HepG2 (cell line): ENCODE results near the gene MTMR3. TPM values are rescaled to one million over a fixed set of nuclear protein-coding genes. Genes with fewer than 3 reads are reported as not detected.

Experiments
- ATAC-seq: fragments of 200-7000 bp; cut with Tn5 transposase; 3 replicates; pipeline ENCODE4 v1.9.1; 2020; ENCODE audit warnings: mild to moderate bottlenecking, moderate library complexity
- BruUV-seq: library from RNA; stranded (reverse); fragments of 400-500 nt; replicated peaks from 2 replicates; lab custom pipeline; 2021; lab: Mats Ljungman, UMichigan
- CTCF ChIA-PET: fragments of 300-600 bp; formaldehyde crosslinking; extraction: SDS; loops from one replicate; lab custom pipeline; 2021; ENCODE audit warnings: low total read pairs, inconsistent platforms, low intra/inter-chr PET ratio; lab: Yijun Ruan, JAX
- POLR2A ChIA-PET: fragments of 350-600 bp; sonication (Branson Sonifier 250); formaldehyde crosslinking; loops from one replicate; lab custom pipeline; 2020; ENCODE audit warnings: antibody characterized with exemption, inconsistent platforms; lab: Yijun Ruan, JAX
- DNase-seq: peaks from one replicate; pipeline ENCODE4 v3.0.0-alpha.2; 2015; ENCODE audit warnings: low spot score
- FAIRE-seq: peaks from 3 replicates; lab custom pipeline; 2011; peaks lifted over from hg19 to GRCh38; lab: Jason Lieb, UNC
- H2AFZ ChIP-seq: one replicate; pipeline ENCODE4 v1.6.1; 2011; ENCODE audit warnings: low read length, inconsistent platforms
- H3K27ac ChIP-seq: fragments of 300-600 bp; 3 replicates; pipeline ENCODE4 v1.8.0; 2011; ENCODE audit warnings: mixed run types, mild to moderate bottlenecking, mixed read lengths, low read length, inconsistent platforms; ENCODE audit not compliant: insufficient read depth; ENCODE audit errors: extremely low read length
- H3K27me3 ChIP-seq, 2 experiments: fragments of 200-600 bp in 1 of 2; 2 replicates in 1 of 2; 3 replicates in 1 of 2; pipeline versions ENCODE4 v1.6.0 to v1.8.0; 2011; ENCODE audit warnings: low read length in 2 of 2, mild to moderate bottlenecking in 2 of 2, moderate library complexity in 2 of 2, inconsistent platforms in 1 of 2; ENCODE audit not compliant: insufficient read depth in 2 of 2, control insufficient read depth in 1 of 2
- H3K36me3 ChIP-seq, 2 experiments: fragments of 200-600 bp in 1 of 2; replicated peaks in 1 of 2; 2 replicates in 1 of 2; 3 replicates in 1 of 2; pipeline versions ENCODE4 v1.5.1 to v1.8.0; 2011; ENCODE audit warnings: low read length in 2 of 2, inconsistent platforms in 1 of 2; ENCODE audit not compliant: insufficient read depth in 2 of 2, control insufficient read depth in 1 of 2
- H3K4me1 ChIP-seq: 2 replicates; pipeline ENCODE4 v1.5.1; 2012; ENCODE audit warnings: low read length, inconsistent platforms; ENCODE audit not compliant: insufficient read depth
- H3K4me2 ChIP-seq: 2 replicates; pipeline ENCODE4 v1.6.0; 2011; ENCODE audit warnings: low read depth, low read length, inconsistent platforms
- H3K4me3 ChIP-seq, 3 experiments: fragments of 200-600 bp in 1 of 3; sonication (generic), shearing (Covaris generic) in 1 of 3; replicated peaks in 1 of 3; 2 replicates each; pipeline ENCODE4 v1.5.1; 2011 to 2016; ENCODE audit warnings: low read length in 3 of 3, inconsistent platforms in 2 of 3, low read depth in 2 of 3, mild to moderate bottlenecking in 2 of 3, control low read depth in 1 of 3, mixed read lengths in 1 of 3; ENCODE audit not compliant: insufficient read depth in 1 of 3
- H3K79me2 ChIP-seq: one replicate; pipeline ENCODE4 v1.6.1; 2011; ENCODE audit warnings: low read length, inconsistent platforms; ENCODE audit not compliant: insufficient read depth
- H3K9ac ChIP-seq: 2 replicates; pipeline ENCODE4 v1.6.0; 2011; ENCODE audit warnings: mild to moderate bottlenecking, low read depth, low read length, inconsistent platforms; ENCODE audit not compliant: insufficient read depth
- H3K9me3 ChIP-seq: 2 replicates; pipeline ENCODE4 v1.5.1; 2012; ENCODE audit warnings: mild to moderate bottlenecking, low read length
- H4K20me1 ChIP-seq: 2 replicates; pipeline ENCODE4 v1.6.0; 2011; ENCODE audit warnings: inconsistent platforms, mild to moderate bottlenecking, low read length, moderate library complexity; ENCODE audit not compliant: insufficient read depth
- HMGXB4 ChIP-seq, 2 experiments: sonication (generic) in 1 of 2; formaldehyde crosslinking in 1 of 2; IDR thresholded peaks; 2 replicates each; pipeline versions ENCODE4 v1.4.0 to v1.6.1; 2018 to 2020; ENCODE audit warnings: missing genetic modification reagents in 2 of 2, borderline replicate concordance in 1 of 2, low read depth in 1 of 2, mild to moderate bottlenecking in 1 of 2, missing biosample characterization in 1 of 2
- ISX ChIP-seq: sonication (generic); formaldehyde crosslinking; conservative IDR thresholded peaks from 2 replicates; pipeline ENCODE4 v1.5.0; 2020; ENCODE audit warnings: missing genetic modification reagents
- MEIS2 ChIP-seq: sonication (generic); formaldehyde crosslinking; IDR thresholded peaks from 2 replicates; pipeline ENCODE4 v1.9.0; 2021; ENCODE audit warnings: mild to moderate bottlenecking, missing genetic modification reagents
- MYNN ChIP-seq: sonication (generic); formaldehyde crosslinking; IDR thresholded peaks from 2 replicates; pipeline ENCODE4 v1.4.0; 2020; ENCODE audit warnings: mild to moderate bottlenecking, low read depth, missing genetic modification reagents
- NCOR1 ChIP-seq: fragments of 200-600 bp; sonication (generic); IDR thresholded peaks from 2 replicates; pipeline ENCODE4 v1.7.0; 2017; ENCODE audit warnings: antibody characterized with exemption, low read length, borderline replicate concordance
- NR2C2 ChIP-seq: sonication (generic); formaldehyde crosslinking; IDR thresholded peaks from 2 replicates; pipeline ENCODE4 v1.4.0; 2020; ENCODE audit warnings: missing genetic modification reagents, mild to moderate bottlenecking, moderate library complexity, borderline replicate concordance
- NR2F6 ChIP-seq, 2 experiments: IDR thresholded peaks; 2 replicates each; pipeline ENCODE4 v1.6.1; 2016; ENCODE audit warnings: antibody characterized with exemption in 1 of 2, mild to moderate bottlenecking in 1 of 2
- ZNF343 ChIP-seq: sonication (generic); formaldehyde crosslinking; IDR thresholded peaks from 2 replicates; pipeline ENCODE4 v1.4.0; 2020; ENCODE audit warnings: mild to moderate bottlenecking, missing genetic modification reagents
- ZNF678 ChIP-seq: sonication (generic); formaldehyde crosslinking; IDR thresholded peaks from 2 replicates; pipeline ENCODE4 v1.4.0; 2020; ENCODE audit warnings: mild to moderate bottlenecking, missing genetic modification reagents
- WGBS: methylation state at CpG from one replicate; pipeline ENCODE4 v1.1.6; 2017; ENCODE audit warnings: low lambda C conversion rate; 5-methylcytosine and 5-hydroxymethylcytosine counted together
- in situ Hi-C: cut with HindIII; loops from 2 replicates; pipeline ENCODE4 v1.10.0; 2017; ENCODE audit warnings: low pct_unique_long_range_greater_than_20kb; ENCODE audit not compliant: extremely low pct_ligation_motif_present
- intact Hi-C: fragments of 100-400 bp; cut with micrococcal nuclease; formaldehyde crosslinking; loops from one replicate; pipeline ENCODE4 v1.10.0; 2022; ENCODE audit not compliant: unreplicated experiment
- polyA plus RNA-seq, 8 experiments: library from polyadenylated mRNA; depleted of rRNA in 3 of 8; stranded (reverse) in 7 of 8; unstranded in 1 of 8; fragments of >200 nt; fragmentation: Illumina TruSeq in 4 of 8; extraction: Trizol in 4 of 8; gene quantifications; 2 replicates each; pipeline versions ENCODE4 v1.2.1 to v1.2.3, GENCODE V29; 2011 to 2016; ENCODE audit warnings: low read depth in 4 of 8, missing spikeins in 1 of 8, mixed read lengths in 1 of 8; ENCODE audit not compliant: insufficient read depth in 1 of 8
- total RNA-seq, 5 experiments: library from RNA; depleted of rRNA; stranded (reverse); fragments of >200 nt; fragmentation: Illumina TruSeq; extraction: Trizol; gene quantifications; 2 replicates each; pipeline ENCODE4 v1.2.3, GENCODE V29; 2016; ENCODE audit warnings: low read depth in 1 of 5

Gene MTMR3
- total and polyA plus RNA-seq, 2 of the 13 experiments (the other 11 are each of a cell fraction or from before 2014, with no cell fraction given), result 12.6 to 24.8 TPM

- peak; percentile 51 for ATAC-seq
- H2AFZ ChIP-seq, result no peak overlapping the region
- no TSS peak for BruUV-seq
- H3K36me3 ChIP-seq, result no peaks in the 10 kb centered on the region
- H3K4me2 ChIP-seq, result peak overlapping the region; percentile 72
- intact Hi-C loops (loop anchor here (2.0 to 10.0 kb wide), 2 partner anchors 111 to 117 kb away; partner anchors contain the start of genes UQCR10 and ZMAT5), in situ Hi-C loops (no loop called here)
- H3K9me3 ChIP-seq, result no peaks in the 10 kb centered on the region
- ChIA-PET POLR2A (interaction anchor here (0.6 to 2.5 kb wide), 12 partner anchors 11 to 121 kb away, joined by 3 to 19 read pairs (median 4); partner anchors contain the start of gene ASCC2), CTCF (interaction anchor here (1.1 to 1.3 kb wide), 2 partner anchors 122 to 258 kb away, joined by 3 to 5 read pairs; no protein-coding TSS in a partner anchor)
- peak overlapping the region; percentile 73 to 95 (median 79) for H3K4me3 ChIP-seq
- DNase-seq, result no peak
- peaks cover 49% of the 10 kb centered on the region for H3K79me2 ChIP-seq
- TF ChIP-seq NR2F6 (IDR thresholded peaks at IDR 0.05) (peak; percentile 48; the same call in 1 of the 2 replicates), NR2F6 (CRISPR knock-in tag; IDR thresholded peaks at IDR 0.05) (no peak), MEIS2 (0 out of 2 replicates have a peak, but pooled peaks have one; percentile 2), NCOR1 (no peak), MYNN (CRISPR knock-in tag) (no peak), ISX (CRISPR knock-in tag) (0 out of 2 replicates have a peak, but pooled peaks have one; percentile 1), NR2C2 (CRISPR knock-in tag) (peak; percentile 57; the same call in 1 of the 2 replicates), ZNF343 (CRISPR knock-in tag) (no peak), ZNF678 (CRISPR knock-in tag) (peak; percentile 8; the same call in 1 of the 2 replicates), HMGXB4 (CRISPR knock-in tag; IDR thresholded peaks at IDR 0.05; ENCODE audit: borderline replicate concordance in 1 of 2, low read depth in 1 of 2) (0 out of 4 replicates have a peak, but pooled peaks of 1 of the 2 experiments have one; percentile 28)
- peaks cover 39% of the 10 kb centered on the region for H3K4me1 ChIP-seq
- peaks cover 10% of the 10 kb centered on the region for H4K20me1 ChIP-seq
- FAIRE-seq, result no peak
- peak overlapping the region; percentile 95 for H3K27ac ChIP-seq
- WGBS, result 0% methylated on average over 7 of the region's 14 CpGs
- 0 out of 5 replicates have a peak, but pooled peaks cover 0 to 1% of the 10 kb centered on the region in 2 experiments for H3K27me3 ChIP-seq
- peak overlapping the region; percentile 97 for H3K9ac ChIP-seq
Observed at GRCh38 chr22:29883775-29884097, 762 bp downstream of the MTMR3 start.
